ENCODE results near the gene PRM2. TPM values are rescaled to one million over a fixed set of nuclear protein-coding genes. Genes with fewer than 3 reads are reported as not detected.
"Not testable (repeated sequence)": the region's sequence is repeated elsewhere in the genome, so short reads cannot be mapped to it uniquely, and the experiment has no call there.

PRM2 gene
- total RNA-seq, 1 donor from 2014 or later = not detected

DNA sequence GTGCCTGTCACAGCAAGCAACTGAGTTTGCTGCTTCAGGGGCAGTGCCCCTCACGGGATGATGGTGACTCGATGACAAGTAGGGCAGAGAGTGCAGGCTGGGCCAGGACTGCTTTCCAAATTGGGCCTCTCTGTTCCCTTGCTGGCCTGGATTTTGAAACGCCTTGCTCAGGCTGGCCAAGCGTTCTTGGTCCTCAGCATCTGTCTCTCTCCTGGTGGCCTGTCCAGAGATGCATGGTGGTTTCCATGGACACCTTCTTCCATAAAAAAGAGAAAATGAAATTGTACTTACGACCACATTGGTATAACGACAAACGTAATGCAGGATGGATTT, 24.2 kb upstream of the PRM2 start:
- Mint-ChIP-seq H3K36me3 (ENCODE audit: unreplicated experiment) (no peaks in the 10 kb centered on the region), H3K9me3 (ENCODE audit: unreplicated experiment) (no peaks in the 10 kb centered on the region), H3K27ac (ENCODE audit: unreplicated experiment) (no peak overlapping the region), H3K27me3 (ENCODE audit: unreplicated experiment) (no peaks in the 10 kb centered on the region), H3K4me3 (ENCODE audit: unreplicated experiment) (no peak overlapping the region), H3K4me1 (ENCODE audit: unreplicated experiment) (peaks cover 28% of the 10 kb centered on the region)
- DNase-seq (ENCODE audit: extremely low spot score, unreplicated experiment) = no peak
- TF ChIP-seq, protein P1, sequence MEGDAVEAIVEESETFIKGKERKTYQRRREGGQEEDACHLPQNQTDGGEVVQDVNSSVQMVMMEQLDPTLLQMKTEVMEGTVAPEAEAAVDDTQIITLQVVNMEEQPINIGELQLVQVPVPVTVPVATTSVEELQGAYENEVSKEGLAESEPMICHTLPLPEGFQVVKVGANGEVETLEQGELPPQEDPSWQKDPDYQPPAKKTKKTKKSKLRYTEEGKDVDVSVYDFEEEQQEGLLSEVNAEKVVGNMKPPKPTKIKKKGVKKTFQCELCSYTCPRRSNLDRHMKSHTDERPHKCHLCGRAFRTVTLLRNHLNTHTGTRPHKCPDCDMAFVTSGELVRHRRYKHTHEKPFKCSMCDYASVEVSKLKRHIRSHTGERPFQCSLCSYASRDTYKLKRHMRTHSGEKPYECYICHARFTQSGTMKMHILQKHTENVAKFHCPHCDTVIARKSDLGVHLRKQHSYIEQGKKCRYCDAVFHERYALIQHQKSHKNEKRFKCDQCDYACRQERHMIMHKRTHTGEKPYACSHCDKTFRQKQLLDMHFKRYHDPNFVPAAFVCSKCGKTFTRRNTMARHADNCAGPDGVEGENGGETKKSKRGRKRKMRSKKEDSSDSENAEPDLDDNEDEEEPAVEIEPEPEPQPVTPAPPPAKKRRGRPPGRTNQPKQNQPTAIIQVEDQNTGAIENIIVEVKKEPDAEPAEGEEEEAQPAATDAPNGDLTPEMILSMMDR (IDR thresholded peaks at IDR 0.05) = no peak

DNA sequence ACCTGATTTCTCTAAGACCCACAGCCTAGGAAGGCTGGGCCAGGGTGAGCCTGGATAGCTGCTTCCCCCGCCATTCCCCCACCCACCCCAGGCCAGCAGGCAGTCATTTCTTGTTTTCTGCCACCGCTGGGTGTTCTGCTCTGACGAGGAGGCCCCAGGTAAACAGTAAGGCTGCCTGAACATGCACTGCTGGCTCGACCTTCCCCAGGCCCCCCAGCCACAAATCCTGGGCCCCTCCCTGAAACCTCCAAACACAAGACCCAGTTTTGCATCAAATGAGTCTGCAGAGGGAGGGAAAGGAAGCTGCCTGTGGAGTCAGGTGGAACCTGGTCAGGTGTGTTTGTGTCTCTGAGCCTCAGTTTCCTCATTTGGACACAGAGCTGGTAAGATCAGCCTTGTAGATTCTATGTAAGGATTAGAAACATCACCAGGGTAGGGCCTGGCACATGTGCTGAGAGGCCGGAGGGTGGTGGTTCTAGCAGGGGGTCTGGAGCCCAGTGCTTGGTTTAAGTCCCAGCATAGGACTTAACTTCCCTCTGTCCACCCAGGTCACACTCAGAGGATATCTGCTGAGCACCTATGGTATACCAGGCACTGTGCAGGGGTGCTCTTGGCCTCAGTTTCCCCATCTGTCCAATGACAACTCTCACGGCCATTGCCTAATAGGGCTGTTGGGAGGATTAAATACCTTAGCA, 23.7 kb upstream of the PRM2 start:
- DNase-seq (ENCODE audit: extremely low spot score, unreplicated experiment) = no peak
- Mint-ChIP-seq H3K27ac (ENCODE audit: unreplicated experiment) (no peak overlapping the region), H3K4me1 (ENCODE audit: unreplicated experiment) (peaks cover 29% of the 10 kb centered on the region), H3K27me3 (ENCODE audit: unreplicated experiment) (no peaks in the 10 kb centered on the region), H3K4me3 (ENCODE audit: unreplicated experiment) (no peak overlapping the region), H3K9me3 (ENCODE audit: unreplicated experiment) (no peaks in the 10 kb centered on the region), H3K36me3 (ENCODE audit: unreplicated experiment) (no peaks in the 10 kb centered on the region)
- TF ChIP-seq, protein P1 (IDR thresholded peaks at IDR 0.05) = no peak

DNA sequence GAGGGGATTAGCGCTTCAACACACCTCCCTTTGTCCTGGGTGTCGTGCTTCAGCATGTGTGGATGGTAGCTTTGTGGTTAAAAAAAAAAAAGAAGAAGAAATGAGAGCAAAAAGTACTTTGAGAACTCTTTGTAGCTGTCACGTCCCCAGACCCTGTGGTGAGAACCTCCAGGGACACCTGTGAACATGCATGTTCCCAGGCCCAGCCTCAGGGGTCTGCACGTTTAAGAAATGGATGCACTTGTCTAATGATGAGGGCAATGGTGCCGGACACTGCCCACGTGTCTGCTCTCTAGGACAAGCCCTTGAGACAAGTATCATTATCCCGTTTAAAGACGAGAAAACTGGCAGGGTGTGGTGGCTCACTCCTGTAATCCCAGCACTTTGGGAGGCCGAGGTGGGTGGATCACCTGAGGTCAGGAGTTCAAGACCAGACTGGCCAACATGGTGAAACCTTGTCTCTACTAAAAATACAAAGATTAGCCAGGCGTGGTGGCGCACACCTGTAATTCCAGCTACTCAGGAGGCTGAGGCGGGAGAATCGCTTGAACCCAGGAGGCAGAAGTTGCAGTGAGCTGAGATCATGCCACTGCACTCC, 22.8 kb upstream of the PRM2 start:
- H3K36me3 Mint-ChIP-seq (ENCODE audit: unreplicated experiment); H3K27ac Mint-ChIP-seq (ENCODE audit: unreplicated experiment); H3K27me3 Mint-ChIP-seq (ENCODE audit: unreplicated experiment); H3K4me3 Mint-ChIP-seq (ENCODE audit: unreplicated experiment); H3K9me3 Mint-ChIP-seq (ENCODE audit: unreplicated experiment); DNase-seq (ENCODE audit: extremely low spot score, unreplicated experiment): not testable (repeated sequence)
- peaks cover 27% of the 10 kb centered on the region for H3K4me1 Mint-ChIP-seq (ENCODE audit: unreplicated experiment)

DNA sequence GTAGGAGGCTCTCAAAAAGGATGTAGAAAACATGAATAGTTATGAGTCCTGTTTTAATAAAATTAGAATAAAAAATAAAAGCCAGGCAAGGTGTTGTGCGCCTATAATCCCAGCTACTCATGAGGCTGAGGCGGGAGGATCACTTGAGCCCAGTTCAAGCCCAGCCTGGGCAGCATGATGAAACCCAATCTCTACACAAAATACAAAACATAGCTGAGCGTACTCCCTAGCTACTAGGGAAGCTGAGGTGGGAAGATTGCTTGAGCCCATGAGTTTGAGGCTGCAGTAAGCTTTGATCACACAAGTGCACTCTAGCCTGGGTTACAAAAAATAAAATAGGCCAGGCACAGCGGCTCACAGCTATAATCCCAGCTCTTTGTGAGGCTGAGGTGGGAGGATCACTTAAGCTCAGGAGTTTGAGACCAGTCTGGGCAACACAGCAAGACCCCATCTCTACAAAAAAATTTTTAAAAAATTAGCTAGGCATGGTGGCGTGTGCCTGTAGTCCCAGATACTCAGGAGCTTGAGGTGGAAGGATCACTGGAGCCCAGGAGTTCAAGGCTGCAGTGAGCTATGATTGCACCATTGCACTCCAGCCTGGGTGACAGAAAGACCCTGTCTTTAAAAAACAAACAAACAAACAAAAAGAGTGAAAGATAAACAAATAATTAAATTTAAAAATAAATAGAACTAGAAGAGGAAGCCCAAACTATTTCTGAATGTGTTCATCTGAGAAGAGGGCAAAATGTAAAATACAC, 22.0 kb upstream of the PRM2 start:
- TF ChIP-seq, protein P1 (IDR thresholded peaks at IDR 0.05) = no peak
- DNase-seq (ENCODE audit: extremely low spot score, unreplicated experiment) = no peak
- Mint-ChIP-seq H3K4me3 (ENCODE audit: unreplicated experiment) (no peak overlapping the region), H3K27me3 (ENCODE audit: unreplicated experiment) (no peaks in the 10 kb centered on the region), H3K36me3 (ENCODE audit: unreplicated experiment) (no peaks in the 10 kb centered on the region), H3K27ac (ENCODE audit: unreplicated experiment) (no peak overlapping the region), H3K4me1 (ENCODE audit: unreplicated experiment) (peaks cover 21% of the 10 kb centered on the region), H3K9me3 (ENCODE audit: unreplicated experiment) (no peaks in the 10 kb centered on the region)

DNA sequence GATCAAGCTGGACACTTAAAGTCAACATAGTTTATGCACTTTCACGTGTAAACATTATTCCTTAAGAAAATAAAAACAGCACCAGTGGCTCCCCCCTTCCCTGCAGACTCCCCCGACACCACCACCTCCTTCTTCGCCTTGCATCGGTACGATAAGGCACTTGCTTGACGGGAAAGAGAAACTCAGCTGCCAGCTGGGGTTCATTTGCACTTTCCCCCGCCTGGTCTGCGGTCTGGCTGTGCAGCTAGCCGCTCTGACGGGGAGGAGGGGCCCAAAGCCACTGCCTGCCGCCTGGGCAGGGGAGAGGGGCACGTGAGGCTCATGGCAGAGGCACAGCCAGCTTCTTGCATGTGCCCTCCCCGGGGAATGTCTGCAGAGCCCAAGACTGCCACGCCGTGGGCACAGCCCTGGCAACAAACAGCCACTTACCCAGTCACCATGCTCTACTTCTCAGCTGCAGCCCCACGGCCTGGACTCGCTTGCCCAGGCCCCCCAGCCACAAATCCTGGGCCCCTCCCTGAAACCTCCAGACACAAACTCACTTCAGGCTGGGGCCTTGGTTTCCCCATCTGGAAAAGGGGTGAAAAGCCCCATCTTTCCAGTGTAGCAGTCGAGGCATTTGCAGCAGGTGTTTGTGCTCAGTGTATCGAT, 21.3 kb upstream of the PRM2 start:
- peaks cover 20% of the 10 kb centered on the region for H3K4me1 Mint-ChIP-seq (ENCODE audit: unreplicated experiment)
- H3K27ac Mint-ChIP-seq (ENCODE audit: unreplicated experiment) = peak overlapping the region; percentile 34
- no peaks in the 10 kb centered on the region for H3K36me3 Mint-ChIP-seq (ENCODE audit: unreplicated experiment)
- peak; percentile 89 for DNase-seq (ENCODE audit: extremely low spot score, unreplicated experiment)
- TF ChIP-seq, protein P1 (IDR thresholded peaks at IDR 0.05) = peak; percentile 28
- H3K27me3 Mint-ChIP-seq (ENCODE audit: unreplicated experiment) = peaks cover 4% of the 10 kb centered on the region
- H3K4me3 Mint-ChIP-seq (ENCODE audit: unreplicated experiment) = peak overlapping the region; percentile 35
- H3K9me3 Mint-ChIP-seq (ENCODE audit: unreplicated experiment) = no peaks in the 10 kb centered on the region

All from osteocyte (in vitro differentiated cells).